ENCODE data around the gene PURA.
"Not testable (repeated sequence)": the region's sequence is repeated elsewhere in the genome, so short reads cannot be mapped to it uniquely, and the experiment has no call there.

PURA gene

DNA sequence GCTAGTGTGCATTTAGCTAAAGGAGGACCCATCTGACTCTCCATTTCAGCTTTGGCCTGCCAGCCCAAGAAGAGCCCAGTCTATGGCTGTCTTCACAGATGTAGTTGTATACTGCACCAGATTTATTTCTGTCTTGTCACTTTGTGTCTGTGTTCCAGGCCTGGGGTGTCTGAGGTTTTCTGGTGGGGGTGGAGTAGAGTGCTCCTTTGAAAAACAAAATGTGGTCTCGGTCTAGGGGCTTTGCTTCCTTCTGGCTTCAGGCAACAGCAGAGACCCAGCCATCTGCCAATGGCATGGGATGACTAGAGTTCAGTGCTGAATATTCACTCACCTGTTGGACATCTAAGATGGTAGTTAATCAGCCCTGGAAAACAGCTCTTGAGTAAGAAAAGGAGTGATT lies 22.7 kb downstream of the PURA start:
- no peak for DNase-seq

DNA sequence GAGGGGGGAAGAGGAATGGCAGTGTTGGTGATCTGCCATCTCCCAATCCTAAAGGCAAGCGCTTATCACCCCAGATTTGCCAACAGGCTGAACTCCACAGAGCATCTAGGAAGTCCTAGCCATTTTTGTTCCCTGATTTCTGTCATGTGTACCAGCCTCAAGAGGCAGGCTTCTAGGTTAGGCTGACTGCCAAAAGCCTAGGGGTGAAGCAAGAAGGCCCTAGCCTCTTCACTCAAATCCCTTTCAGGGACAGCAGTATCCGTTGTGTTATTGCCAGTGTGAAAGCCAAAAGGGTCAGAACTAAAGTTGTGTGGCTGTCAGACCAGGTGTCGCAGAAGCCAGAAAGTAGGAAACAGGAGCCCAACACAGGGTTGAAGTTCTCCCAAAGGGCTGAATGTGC lies 26.5 kb downstream of the PURA start:
- DNase-seq: no peak

DNA sequence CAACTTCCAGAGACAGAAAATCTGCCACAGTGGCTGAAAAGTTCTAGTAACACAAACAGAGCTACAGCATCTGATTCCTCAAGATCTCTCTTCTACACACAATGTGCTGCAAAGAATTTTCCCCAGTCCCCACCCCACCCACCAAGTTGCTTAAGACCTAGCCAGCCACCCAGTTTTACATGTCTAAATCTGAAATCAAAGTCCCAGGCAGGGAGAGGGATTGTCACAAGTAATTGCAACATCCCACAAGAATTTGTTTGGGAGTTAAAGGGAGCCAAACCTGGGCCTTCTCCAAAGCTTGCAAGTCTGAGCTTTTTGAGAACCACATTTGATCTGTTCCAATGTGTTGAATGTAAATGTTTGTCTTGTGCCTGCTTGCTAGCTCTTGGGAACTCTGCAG lies 27.3 kb downstream of the PURA start:
- no peak for DNase-seq

DNA sequence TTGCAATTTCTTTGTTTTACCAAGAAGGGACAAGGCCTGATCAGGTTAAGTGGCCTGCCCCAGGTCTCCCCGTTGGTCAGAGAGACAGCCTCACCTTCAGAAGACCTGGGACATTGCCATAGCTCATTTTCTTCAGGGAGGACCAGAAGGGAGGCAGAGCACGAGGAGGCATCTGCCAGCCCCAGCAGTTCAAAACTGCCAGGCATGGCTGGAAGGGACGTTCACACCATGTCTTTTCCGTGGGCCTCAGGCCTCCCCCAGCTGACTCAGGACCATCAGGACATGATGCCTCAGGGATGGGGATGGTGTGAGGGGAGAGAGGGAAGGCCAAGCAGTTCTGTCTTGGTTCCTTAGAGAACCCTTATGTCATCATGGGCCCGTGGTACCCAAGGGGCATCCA lies 28.3 kb downstream of the PURA start:
- DNase-seq: no peak

DNA sequence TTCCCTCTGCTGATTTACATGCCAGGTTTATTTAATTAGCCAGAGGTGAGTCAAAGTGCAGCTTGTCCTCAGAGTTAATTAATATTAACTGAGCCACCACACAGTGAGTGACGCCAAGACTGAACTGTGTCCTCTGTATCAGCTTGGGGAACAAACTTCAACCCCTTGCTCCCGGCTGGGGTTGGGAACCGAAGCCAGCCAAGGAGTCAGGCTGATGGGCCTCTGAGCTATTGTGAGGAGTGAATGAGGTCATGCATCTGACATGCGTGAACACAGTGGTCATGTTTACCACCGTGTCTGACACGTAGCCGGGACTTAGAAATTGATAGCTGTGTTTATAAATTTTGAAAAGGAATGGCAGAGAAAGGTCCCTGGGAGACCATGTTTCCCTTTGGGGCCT lies 28.9 kb downstream of the PURA start:
- no peak for DNase-seq

DNA sequence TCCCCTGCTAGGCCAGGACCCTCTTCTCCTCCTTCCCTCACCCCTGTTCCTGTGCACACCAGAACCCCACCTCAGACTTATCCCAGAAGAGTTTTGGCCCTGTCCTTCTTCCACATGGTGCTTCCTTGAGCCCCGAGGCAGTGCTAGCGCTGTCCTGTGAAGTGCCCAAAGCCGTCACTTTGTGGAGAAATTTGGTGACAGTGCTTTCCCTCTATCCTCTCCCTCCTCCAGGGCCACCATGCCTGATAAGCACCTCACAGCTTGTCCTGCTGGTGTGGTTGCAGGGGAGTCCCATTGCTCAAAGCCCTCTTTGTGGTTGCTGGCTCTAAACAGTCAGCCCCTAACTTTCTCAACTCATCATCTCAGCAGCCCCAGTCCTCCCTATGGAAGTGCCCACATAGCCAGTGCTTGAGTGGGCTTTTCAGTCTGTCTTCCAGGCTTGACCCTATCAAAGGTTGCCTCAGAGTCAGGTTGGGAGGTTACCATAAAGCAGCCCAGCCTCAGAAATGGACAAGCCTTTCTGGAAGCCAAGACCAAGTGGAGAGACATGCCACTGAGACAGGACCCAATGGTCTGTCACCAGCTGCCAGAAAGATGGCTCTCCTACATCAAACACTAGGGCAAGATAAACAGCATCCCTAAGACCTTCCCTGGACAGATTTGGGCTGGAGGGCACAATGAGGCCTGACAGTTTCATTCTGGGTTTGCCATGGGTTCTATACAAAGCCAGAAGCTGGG lies 29.8 kb downstream of the PURA start:
- no peak for DNase-seq

DNA sequence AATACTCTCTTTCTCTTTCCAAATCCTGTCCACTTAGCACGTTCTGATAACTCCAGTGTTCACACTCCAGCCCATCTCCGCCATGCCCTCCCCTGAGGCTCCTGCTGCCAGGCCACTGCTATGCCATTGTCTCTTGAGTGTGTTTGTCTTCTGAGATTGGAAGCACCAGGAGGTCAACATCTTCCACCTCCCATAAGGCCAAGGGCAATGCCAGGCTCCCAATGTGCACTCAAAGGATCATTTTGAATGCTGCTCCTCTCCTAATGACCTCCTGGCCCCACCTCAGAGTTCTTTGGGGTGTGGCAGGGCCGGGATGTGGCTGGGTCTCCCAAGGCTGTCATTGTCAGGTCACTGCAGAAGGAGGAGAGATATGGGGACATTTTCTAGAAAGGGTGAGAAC lies 31.3 kb downstream of the PURA start:
- no peak for DNase-seq

DNA sequence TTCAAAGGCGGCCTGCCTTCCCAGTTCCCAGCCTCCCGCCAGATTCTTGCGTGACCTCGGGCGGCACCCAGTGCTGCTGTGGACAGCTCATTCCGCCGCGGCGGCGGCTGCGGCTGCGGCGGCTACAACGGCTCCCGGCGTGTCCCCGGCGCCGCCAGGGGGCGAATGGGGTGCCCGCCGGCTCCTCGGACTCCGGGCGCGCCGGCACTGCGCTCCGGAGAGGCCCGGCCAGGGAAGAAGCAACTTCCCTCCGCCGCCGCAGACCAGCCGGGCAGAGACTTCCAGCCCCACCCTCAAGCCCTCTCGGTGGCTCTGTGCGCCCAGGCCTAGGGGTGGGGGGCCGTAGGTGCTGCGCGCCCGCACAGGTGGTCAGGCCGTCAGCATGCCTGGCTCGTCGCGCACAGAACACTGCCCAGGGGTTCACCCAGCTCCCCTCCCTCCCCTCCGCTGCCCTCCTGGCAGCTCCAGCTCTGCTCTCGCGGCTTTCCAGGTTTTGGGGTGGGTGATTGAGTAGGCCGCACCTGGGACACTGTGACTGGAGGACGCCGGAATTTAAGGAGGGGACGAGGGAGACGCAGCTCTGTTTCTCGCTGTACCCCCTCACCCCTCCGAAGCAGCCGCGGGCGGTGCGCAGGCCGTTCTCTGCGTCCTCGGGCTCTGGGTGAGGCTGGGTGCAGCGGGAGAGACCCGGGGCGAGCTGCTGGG lies 32.1 kb downstream of the PURA start:
- peak; percentile 59 for DNase-seq

DNA sequence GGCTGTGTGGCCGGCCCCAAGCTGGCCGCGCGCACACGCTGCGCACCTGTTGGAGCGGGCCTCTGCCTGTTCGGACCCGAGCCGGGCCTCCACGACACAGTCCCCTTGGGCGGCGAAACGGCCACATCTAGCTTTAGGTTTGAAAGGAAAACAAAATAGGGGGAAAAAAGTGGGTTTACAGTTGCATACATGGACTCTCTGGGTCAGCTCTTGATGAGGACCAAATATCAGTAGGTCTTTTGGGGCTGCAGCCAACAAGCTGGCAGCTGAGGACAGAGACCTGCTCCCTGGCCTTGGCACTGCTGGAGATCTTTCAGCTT lies 32.6 kb downstream of the PURA start:
- DNase-seq: no peak

DNA sequence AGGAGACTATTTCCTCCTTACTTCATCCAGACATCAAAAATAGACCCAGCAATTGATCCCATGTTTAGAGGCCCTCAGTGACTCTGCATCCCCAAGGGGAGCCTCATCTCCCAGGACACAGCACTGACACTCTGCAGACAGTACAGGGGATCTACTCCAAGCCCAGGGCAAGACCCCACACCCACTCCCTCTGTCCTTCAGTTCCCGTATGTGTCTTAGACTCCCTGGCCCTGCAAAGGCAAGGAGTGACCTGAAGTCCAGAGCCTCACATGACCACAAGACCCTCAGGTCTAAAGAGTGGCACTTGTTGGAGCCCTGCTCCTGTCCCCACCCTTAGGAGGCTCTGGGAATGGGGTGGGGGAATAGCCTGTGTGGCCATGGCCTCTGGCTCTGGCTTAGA lies 33.6 kb downstream of the PURA start:
- no peak for DNase-seq

DNA sequence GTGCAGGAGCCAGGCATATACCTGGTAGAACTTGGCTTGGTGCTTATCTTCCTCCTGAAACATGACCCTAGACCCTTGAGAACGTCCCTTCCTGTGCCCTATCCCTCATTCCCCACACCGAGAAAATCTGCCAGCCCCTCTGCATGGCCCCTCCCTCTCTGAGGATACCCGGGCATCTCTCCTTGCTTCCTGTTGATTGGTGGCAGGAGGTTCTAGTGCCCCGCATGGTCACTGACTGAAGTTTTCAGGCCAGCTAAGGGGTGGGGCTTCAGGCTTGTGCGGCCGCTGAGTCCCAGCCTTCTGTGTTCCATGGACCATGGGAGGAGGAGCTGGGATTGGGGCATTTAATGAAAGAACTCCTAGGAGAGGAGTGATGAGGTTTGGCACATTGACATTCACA lies 34.6 kb downstream of the PURA start:
- DNase-seq: no peak

DNA sequence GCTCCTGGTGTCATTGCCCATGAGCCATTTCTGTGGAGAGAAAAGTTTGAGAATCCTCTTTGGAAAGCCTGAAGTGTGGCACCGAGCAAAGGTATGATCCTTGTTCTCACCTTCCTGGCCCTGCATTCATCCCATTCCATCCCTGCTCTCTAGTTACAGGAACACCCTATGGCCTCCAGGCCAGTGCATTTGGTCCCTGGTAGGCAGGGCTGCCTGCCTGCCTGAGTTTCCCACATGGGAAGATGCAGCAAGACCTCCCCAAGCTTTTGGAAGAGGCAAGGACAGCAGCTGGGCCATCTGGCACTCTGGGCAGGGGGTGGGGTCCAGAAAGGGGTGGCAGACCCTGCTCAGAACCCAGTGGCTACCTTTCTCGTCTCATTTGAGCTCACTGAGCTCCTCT lies 36.3 kb downstream of the PURA start:
- DNase-seq: no peak

DNA sequence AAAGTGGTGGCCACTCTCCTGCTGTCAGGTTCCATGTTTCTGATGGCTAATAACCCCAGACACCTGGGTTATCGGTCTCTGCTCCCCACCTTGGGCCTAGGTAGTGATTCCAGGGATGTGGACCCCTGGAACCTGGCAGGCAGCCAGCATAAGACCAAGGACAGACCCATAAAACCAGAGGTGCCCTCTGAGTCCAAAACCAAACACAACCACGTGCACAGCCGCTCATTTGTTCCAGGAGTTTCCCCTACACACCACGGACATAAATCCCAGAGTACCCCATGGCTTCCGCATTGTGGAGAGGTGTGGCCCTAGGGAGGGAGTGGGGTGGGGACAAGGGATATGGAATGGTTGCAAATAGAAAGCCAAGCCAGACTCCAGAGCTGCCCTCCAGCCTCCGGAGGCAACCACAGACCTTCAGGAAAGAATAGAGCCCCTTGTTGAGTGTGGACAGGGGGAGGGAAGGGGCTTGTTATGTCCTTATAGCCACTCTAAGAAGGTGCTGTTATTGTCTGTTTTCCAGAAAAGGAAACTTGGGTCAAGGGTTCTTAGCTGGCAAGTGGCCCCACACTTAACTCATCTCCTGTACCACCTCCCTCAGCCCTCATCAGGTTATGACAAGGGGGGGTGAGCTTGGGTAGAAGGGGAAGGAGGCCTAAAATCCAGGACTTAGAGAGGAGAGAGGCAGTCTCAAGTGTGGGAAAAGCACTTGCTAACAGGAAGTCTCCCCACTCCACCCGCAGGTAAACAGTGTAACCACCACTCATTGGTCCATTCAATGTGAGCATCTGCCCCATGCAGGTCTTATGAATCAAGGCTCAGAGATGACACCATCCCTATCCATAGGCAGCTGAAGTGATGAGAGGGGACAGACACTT lies 37.5 kb downstream of the PURA start:
- DNase-seq: no peak

DNA sequence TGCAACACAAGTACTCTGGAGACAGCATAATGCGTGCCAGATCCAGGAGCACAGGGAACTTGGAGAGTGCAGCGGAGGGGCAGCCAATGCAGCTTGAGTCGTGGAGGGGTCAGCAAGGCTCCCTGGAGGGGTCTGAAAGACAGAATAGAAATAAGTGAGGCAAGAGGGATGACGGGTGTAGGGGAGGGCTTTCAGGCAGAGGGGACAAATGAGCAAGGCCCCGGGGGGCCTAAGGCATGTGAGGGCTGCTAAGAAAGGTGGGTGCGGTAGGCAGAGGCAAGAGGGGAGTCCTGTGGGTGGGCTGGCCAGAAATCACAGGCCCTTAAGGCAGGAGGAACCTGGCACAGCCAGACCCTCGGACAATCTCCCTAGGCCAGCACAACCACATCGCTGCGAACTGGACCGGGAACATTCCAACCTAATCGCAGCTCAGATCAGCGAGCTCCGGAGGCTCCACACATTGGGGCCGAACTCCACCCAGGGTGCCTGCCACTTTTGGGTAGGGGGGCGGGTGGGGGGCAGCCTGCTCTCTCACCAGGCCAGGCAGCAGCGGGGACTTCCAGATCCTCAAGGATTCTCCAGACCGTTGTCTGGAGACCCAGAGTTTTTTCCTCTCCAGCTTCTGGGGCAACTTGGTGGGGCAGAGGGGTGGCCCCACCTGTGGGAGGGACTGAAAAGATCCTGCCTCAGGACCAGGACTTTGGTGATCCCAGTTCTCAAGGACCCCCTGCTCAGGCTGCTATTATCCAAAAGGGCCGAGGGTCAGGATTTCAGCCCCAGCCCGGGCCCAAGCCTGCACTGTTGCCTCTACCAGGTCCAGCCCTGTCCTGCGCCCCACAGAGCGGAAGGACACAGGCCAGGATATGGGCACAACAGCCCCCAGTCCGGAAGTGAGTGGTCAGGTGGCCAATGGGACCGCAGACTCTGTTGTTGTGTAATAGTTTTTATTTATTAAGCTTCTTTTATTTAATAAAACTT lies 38.4 kb downstream of the PURA start:
- DNase-seq: no peak

DNA sequence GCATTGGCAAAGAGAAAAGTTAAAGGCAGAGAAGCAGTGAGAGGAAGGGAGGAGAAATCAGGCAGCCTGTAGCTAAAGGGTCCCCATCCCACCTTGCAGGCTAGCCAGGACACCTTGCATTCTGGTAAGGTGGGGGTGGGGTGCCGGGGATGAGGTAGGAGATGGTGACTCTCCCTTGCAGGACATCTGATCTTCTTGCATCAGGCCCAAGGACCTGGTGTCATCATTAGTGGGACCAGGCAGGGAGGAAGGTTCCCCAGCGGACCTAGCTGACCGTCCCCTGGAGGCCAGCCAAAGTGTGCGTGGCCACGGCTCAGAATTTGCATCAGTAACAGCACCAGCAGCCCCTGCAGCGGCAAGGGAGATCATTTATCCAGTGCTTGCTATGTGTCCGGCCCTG lies 39.3 kb downstream of the PURA start:
- DNase-seq: no peak

DNA sequence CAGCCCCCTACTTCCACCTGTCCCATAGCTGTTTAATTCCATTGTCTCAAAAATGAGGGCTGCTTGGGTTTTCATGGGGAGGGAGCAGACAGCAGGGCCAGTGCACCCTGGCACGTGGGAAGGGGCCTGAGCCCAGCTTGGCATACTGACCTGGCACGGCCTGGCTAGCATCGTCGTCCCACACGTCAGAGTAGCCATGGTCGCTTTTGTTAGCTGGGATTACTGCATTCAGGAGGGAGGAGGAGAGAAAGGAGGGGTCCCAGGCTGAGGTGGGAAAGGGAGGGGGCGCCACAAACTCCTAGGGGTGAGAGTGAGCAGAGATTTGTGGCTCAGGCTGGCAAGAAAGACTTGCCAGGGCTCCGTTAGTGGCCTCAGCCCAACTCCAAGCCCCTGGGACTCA lies 40.0 kb downstream of the PURA start:
- no peak for DNase-seq

DNA sequence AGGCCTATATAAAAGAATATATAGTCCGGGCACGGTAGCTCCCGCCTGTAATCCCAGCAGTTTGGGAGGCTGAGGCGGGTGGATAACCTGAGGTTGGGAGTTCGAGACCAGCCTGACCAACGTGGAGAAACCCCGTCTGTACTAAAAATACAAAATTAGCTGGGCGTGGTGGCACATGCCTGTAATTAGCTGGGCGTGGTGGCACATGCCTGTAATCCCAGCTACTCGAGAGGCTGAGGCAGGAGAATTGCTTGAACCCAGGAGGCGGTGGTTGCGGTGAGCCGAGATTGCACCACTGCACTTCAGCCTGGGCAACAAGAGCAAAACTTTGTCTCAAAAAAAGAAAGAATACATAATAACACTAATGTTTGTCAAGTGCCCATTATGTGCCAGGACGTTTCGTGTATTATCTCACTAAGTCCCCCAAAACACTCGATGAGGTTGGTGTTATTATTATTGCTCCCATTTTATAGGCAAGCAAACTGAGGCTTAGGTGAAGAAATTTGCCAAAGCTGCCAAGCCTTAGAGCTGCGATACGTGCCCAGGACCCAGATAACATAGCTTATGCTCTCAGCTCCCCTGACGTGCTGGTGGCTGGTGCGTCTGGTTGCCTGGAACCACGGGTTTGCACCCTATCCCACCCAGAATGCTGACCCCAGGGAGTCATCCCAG lies 40.9 kb downstream of the PURA start:
- DNase-seq: not testable (repeated sequence)

DNA sequence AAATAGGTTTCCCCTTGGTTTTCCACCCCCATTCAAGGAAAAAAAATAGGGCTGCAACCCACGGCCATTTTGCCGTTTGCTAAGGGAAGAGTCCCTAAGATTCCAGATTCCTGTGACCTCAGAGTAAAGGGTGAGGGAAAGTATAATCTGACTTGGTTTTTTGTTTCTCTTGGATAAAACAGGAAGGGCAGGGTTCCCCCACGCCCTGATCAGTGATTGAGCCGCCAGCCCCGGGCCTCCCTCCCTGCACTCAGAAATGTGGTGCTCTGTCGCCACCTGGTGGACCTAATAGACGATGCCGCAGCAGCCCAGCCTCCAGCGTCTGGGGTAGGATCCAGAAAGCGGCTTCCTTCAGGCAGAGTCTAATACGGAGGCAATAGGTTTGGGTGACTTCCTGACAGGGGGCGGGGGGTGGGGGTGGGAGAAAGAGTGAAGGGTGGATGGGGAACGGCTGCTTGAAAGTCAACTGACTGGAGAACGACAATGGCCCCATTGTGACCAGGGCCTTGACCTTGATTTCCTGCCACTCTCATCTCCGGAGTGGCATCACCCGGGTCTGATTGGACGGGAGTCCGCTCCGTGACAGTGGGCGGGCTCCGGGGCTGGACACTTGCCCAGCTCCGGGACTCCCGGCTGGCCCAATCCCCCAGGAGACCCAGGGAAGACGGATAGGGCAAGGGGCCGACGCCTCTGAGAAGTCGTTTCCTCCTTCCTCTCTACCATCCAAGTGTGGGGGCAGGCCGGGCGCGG lies 43.3 kb downstream of the PURA start:
- DNase-seq: peak; percentile 84

DNA sequence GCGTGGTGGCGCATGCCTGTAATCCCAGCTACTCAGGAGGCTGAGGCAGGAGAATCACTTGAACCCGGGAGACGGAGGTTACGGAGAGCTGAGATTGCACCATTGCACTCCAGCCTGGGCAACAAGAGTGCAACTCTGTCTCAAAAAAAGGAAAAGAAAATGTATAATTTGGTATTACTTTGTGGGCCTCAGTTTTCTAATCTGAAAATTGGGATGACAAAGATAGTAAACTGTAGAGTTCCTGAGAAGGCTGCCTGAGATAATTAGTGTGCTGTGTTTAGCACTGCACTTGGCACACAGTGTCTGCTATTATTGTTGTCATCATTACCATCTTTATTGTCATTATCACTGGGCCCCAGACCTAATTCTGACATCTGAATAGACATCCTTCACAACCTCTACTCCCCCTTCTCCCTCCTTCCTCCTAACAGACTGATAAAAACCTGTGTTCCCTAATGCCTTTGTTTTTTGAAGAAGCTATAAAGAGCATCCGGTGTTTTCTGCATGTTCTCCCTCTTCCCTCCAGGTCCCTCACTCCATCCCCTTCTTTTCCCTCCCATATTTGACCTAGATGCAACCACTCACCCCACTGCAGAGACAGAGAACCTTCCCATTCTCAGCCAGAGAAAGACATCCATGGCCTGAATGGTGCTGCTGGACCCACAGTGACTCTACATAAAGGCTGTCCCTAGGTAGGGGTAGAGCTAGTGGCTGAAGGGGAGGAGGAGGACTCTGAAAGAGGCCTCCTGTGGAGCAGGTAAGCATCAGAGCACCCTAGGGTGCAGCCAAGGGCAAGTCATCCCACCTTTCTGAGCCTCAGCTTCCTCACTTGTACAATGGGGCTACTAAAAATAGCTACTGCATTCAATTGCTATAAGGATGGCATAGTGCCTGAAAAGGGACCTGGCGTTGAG lies 45.4 kb downstream of the PURA start:
- DNase-seq: no peak

DNA sequence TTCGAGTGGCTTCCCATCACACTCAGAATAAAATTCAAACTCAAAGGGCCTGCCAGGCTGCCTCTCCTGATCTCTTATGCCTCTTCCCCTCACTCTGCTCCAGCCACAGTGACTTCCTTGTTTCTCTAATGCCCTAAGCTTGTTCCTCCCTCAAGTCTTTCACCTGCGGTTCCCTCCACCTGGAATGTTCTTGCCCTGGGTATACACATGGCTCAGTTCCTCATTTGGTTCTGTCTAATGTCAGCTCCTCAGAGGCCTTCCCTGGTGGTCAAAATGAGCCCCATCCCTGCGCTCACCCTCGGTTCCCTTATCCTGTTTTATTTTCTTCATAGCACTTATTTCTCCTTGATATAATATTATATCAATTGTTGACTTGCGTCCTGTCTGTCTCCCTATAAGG lies 48.4 kb downstream of the PURA start:
- no peak for DNase-seq
